HepG2 (cell line): Measurements from ENCODE around the gene CNOT8. TPM values are rescaled to one million over a fixed set of nuclear protein-coding genes. Genes with fewer than 3 reads are reported as not detected.

Experiments used
- ARNT ChIP-seq: fragments of 450-650 bp; IDR thresholded peaks from 2 replicates; pipeline ENCODE4 v1.6.1; 2017
- ATF3 ChIP-seq: sonication (generic); formaldehyde crosslinking; IDR thresholded peaks from 2 replicates; pipeline ENCODE4 v1.4.0; 2020; ENCODE audit warnings: missing genetic modification reagents
- FIP1L1 ChIP-seq: fragments of 200-400 bp; formaldehyde crosslinking; IDR thresholded peaks from 2 replicates; pipeline ENCODE4 v1.6.1; 2018; ENCODE audit warnings: low read depth, mild to moderate bottlenecking, low read length, moderate library complexity, borderline replicate concordance; ENCODE audit not compliant: insufficient read depth
- HNF1A ChIP-seq, 2 experiments: sonication (generic) in 1 of 2; formaldehyde crosslinking in 1 of 2; IDR thresholded peaks; 2 replicates each; pipeline versions ENCODE4 v1.4.0 to v1.6.1; 2016 to 2020; ENCODE audit warnings: borderline replicate concordance in 1 of 2, low read depth in 1 of 2, mild to moderate bottlenecking in 1 of 2, missing genetic modification reagents in 1 of 2
- KAT8 ChIP-seq: IDR thresholded peaks from 2 replicates; pipeline ENCODE4 v1.6.1; 2016; ENCODE audit warnings: missing genetic modification reagents, missing compliant biosample characterization
- KDM6A ChIP-seq: IDR thresholded peaks from 2 replicates; pipeline ENCODE4 v1.6.1; 2016; ENCODE audit warnings: low read depth
- MTA1 ChIP-seq: sonication (generic); formaldehyde crosslinking; IDR thresholded peaks from 2 replicates; pipeline ENCODE4 v1.4.0; 2020; ENCODE audit warnings: missing genetic modification reagents, mild to moderate bottlenecking, borderline replicate concordance
- PLSCR1 ChIP-seq: sonication (generic); formaldehyde crosslinking; IDR thresholded peaks from 2 replicates; pipeline ENCODE4 v1.5.0; 2020; ENCODE audit warnings: missing genetic modification reagents, mild to moderate bottlenecking, borderline replicate concordance
- SUZ12 ChIP-seq: fragments of 150-350 bp; IDR thresholded peaks from 2 replicates; pipeline ENCODE4 v1.6.1; 2014; ENCODE audit warnings: low read depth, low read length
- TCF7L2 ChIP-seq: IDR thresholded peaks from 2 replicates; pipeline ENCODE4 v1.6.1; 2011; ENCODE audit warnings: mild to moderate bottlenecking, low read depth, low read length, moderate library complexity
- TFDP1 ChIP-seq: IDR thresholded peaks from 2 replicates; pipeline ENCODE4 v1.6.1; 2016; ENCODE audit warnings: missing compliant biosample characterization, missing genetic modification reagents, borderline replicate concordance
- ZFP36L1 ChIP-seq: sonication (generic); formaldehyde crosslinking; IDR thresholded peaks from 2 replicates; pipeline ENCODE4 v1.8.0; 2022; ENCODE audit warnings: mild to moderate bottlenecking, missing genetic modification reagents, moderate library complexity
- ZNF143 ChIP-seq: sonication (generic); formaldehyde crosslinking; IDR thresholded peaks from 2 replicates; pipeline ENCODE4 v1.4.0; 2020; ENCODE audit warnings: missing genetic modification reagents
- ZNF251 ChIP-seq: sonication (generic); formaldehyde crosslinking; IDR thresholded peaks from 2 replicates; pipeline ENCODE4 v1.9.0; 2021; ENCODE audit warnings: mild to moderate bottlenecking, missing genetic modification reagents
- ZNF678 ChIP-seq: sonication (generic); formaldehyde crosslinking; IDR thresholded peaks from 2 replicates; pipeline ENCODE4 v1.4.0; 2020; ENCODE audit warnings: mild to moderate bottlenecking, missing genetic modification reagents
- ZNF800 ChIP-seq: sonication (generic); formaldehyde crosslinking; IDR thresholded peaks from 2 replicates; pipeline ENCODE4 v1.4.0; 2020; ENCODE audit warnings: missing genetic modification reagents
- ZNF879 ChIP-seq: sonication (generic); formaldehyde crosslinking; IDR thresholded peaks from 2 replicates; pipeline ENCODE4 v1.8.1; 2023; ENCODE audit warnings: missing genetic modification reagents
- polyA plus RNA-seq, 8 experiments: library from polyadenylated mRNA; depleted of rRNA in 3 of 8; stranded (reverse) in 7 of 8; unstranded in 1 of 8; fragments of >200 nt; fragmentation: Illumina TruSeq in 4 of 8; extraction: Trizol in 4 of 8; gene quantifications; 2 replicates each; pipeline versions ENCODE4 v1.2.1 to v1.2.3, GENCODE V29; 2011 to 2016; ENCODE audit warnings: low read depth in 4 of 8, missing spikeins in 1 of 8, mixed read lengths in 1 of 8; ENCODE audit not compliant: insufficient read depth in 1 of 8
- total RNA-seq, 5 experiments: library from RNA; depleted of rRNA; stranded (reverse); fragments of >200 nt; fragmentation: Illumina TruSeq; extraction: Trizol; gene quantifications; 2 replicates each; pipeline ENCODE4 v1.2.3, GENCODE V29; 2016; ENCODE audit warnings: low read depth in 1 of 5

The CNOT8 gene
- total and polyA plus RNA-seq, 2 of the 13 experiments (the other 11 are each of a cell fraction or from before 2014, with no cell fraction given), result 37.1 to 74.9 TPM

GRCh38 chr5:154842689-154843530 is 15.5 kb upstream of the CNOT8 start (continued):
- TF ChIP-seq HNF1A (IDR thresholded peaks at IDR 0.05; ENCODE audit: low read depth) (peak; percentile 58), HNF1A (CRISPR knock-in tag; IDR thresholded peaks at IDR 0.05; ENCODE audit: borderline replicate concordance) (peak; percentile 45; the same call in 1 of the 2 replicates), PLSCR1 (CRISPR knock-in tag) (no peak), MTA1 (CRISPR knock-in tag) (no peak), ZNF678 (CRISPR knock-in tag) (no peak), ARNT (no peak), ZNF251 (CRISPR knock-in tag) (no peak), ZNF143 (CRISPR knock-in tag) (no peak), ZFP36L1 (CRISPR knock-in tag) (no peak), FIP1L1 (no peak), ZNF879 (CRISPR knock-in tag) (no peak), KAT8 (peak; percentile 48; the same call in 1 of the 2 replicates), ZNF800 (CRISPR knock-in tag) (no peak), SUZ12 (no peak), ATF3 (CRISPR knock-in tag) (no peak), TCF7L2 (peak; percentile 75; the same call in 1 of the 2 replicates), TFDP1 (CRISPR knock-in tag) (peak; percentile 47; the same call in 1 of the 2 replicates), KDM6A (CRISPR knock-in tag) (peak; percentile 89)
